GM18505 (cell line): Measurements from ENCODE around the gene NUBPL.
"Not testable (repeated sequence)": the region's sequence is repeated elsewhere in the genome, so short reads cannot be mapped to it uniquely, and the experiment has no call there.

ENCODE experiments used
- ATAC-seq: cut with Tn5 transposase; IDR thresholded peaks from one replicate; pipeline ENCODE4 v1.9.1; 2021; ENCODE audit not compliant: unreplicated experiment
- POLR2A ChIP-seq: IDR thresholded peaks from 4 replicates; pipeline ENCODE4 v1.6.1; 2011; ENCODE audit warnings: borderline replicate concordance; ENCODE audit not compliant: insufficient read depth, insufficient read length; ENCODE audit errors: extremely low read depth

Gene NUBPL

GRCh38 chr14:31802838-31803237 lies 241.6 kb downstream of the NUBPL start:
- TF ChIP-seq POLR2A: no peak
- no peak for ATAC-seq

GRCh38 chr14:31806249-31806648 lies 245.0 kb downstream of the NUBPL start:
- TF ChIP-seq POLR2A: no peak
- ATAC-seq: no peak

DNA sequence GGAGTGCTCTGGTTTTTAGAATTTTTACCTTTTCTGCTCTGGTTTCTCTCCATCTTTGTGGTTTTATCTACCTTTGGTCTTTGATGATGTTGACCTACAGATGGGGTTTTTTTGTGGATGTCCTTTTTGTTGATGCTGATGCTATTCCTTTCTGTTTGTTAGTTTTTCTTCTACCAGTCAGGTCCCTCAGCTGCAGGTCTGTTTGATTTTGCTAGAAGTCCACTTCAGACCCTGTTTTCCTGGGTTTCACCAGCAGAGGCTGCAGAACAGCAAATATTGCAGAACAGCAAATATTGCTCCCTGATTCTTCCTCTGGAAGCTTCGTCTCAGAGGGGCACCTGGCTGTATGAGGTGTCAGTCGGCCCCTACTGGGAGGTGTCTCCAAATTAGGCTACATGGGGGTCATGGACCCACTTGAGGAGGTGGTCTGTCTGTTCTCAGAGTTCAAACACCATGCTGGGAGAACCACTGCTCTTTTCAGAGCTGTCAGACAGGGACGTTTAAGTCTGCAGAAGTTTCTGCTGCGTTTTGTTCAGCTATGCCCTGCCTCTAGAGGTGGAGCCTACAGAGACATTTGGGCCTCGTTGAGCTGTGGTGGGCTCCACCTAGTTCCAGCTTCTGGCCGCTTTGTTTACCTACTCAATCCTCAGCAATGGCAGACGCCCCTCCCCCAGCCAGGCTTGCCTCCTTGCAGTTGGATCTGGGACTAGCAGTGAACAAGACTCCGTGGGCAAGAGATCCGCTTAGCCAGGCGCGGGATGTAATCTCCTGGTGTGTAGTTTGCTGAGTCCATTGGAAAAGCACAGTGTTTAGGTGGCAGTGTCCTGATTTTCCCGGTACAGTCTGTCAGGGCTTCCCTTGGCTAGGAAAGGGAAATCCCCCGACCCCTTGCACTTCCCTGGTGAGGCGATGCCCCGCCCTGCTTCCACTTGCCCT lies 250.8 kb downstream of the NUBPL start:
- ATAC-seq: not testable (repeated sequence)

DNA sequence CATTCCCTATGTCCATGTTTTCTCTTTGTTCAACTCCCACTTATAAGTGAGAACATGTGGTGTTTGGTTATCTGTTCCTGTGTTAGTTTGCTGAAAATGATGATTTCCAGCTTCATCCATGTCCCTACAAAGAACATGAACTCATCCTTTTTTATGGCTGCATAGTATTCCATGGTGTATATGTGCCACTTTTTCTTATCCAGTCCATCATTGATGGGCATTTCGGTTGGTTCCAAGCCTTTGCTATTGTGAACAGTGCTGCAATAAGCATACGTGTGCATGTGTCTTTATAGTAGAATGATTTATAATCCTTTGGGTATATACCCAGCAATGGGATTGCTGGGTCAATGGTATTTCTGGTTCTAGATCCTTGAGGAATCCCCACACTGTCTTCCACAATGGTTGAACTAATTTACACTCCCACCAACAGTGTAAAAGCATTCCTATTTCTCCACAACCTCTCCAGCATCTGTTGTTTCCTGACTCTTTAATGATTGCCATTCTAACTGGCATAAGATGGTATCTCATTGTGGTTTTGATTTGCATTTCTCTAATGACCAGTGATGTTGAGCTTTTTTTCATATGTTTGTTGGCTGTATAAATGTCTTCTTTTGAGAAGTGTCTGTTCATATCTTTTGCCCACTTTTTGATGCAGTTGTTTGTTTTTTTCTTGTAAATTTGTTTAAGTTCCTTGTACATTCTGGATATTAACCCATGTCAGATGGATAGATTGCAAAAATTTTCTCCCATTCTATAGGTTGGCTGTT lies 252.7 kb downstream of the NUBPL start:
- ATAC-seq: not testable (repeated sequence)

- TF ChIP-seq POLR2A: no peak
- no peak for ATAC-seq
Measured at GRCh38 chr14:31819281-31819680, 258.1 kb downstream of the NUBPL start.

GRCh38 chr14:31825459-31825858 lies 264.3 kb downstream of the NUBPL start:
- TF ChIP-seq POLR2A: no peak
- no peak for ATAC-seq

DNA sequence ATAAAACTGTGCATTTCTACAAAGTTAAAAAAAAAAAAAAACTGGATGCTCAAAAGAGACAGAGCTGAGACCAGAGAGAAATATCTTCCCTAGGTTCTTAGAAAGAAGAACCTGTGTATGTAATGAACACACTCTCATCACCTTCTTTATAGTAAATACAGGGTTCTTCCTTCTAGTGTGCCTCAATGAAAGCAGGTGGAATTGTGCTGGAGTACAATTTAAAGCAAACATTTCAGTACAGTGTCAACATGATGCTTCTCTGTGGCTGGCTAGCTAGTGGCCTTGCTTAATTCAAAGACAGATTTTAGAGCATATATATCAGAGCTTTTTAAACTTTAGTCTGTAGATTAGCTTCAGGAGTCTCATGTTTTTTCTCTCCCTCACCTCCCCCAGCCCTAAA lies 266.1 kb downstream of the NUBPL start:
- no peak for ATAC-seq
- TF ChIP-seq POLR2A: no peak

GRCh38 chr14:31828946-31829868 lies 268.0 kb downstream of the NUBPL start:
- TF ChIP-seq POLR2A: no peak
- no peak for ATAC-seq

DNA sequence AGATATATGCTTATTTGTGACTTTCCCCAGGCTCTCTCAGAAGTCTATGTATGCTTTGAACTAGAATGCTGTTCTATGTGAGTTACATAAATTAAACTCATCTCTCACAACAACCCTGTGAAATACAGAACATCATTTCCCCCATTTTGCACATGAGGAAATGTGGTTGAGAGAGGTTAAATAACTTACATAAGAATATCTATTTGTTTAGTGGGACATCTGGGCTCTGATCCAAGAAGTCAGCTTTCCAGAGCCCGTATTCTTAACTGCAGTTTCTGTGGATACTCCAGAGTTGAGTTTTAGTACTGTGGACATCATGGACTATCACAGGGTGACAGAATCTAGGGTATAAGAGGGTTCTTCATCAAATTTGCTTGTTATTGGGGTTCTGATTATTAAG lies 273.4 kb downstream of the NUBPL start:
- ATAC-seq: no peak
- no peak for TF ChIP-seq POLR2A

DNA sequence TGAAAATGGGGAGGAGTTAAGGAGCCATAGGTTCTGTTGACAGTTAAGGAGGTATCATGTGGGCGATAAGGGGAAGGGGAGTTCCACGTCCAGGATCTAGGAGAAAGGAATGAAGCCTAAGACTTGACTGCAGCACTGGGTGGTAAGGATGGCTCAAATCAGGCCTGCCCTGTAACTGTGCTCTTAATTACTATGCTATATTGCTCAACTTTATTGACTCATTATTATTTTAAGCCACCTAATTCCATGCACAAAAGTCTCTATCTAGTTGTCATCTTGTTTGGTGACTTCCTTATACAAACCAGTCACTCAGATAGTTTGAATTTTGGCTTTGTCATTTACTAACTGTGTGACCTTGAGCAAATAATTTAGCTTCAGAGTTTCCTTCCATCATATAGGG lies 273.8 kb downstream of the NUBPL start:
- TF ChIP-seq POLR2A: no peak
- no peak for ATAC-seq

GRCh38 chr14:31837031-31837430 lies 275.8 kb downstream of the NUBPL start:
- TF ChIP-seq POLR2A: no peak
- ATAC-seq: no peak

GRCh38 chr14:31842899-31843298 lies 281.7 kb downstream of the NUBPL start:
- ATAC-seq: no peak
- TF ChIP-seq POLR2A: no peak
